ENCODE results near the gene ATP2B3. TPM values are rescaled to one million over a fixed set of nuclear protein-coding genes. Genes with fewer than 3 reads are reported as not detected.

ATP2B3 gene
- total RNA-seq, 2 donors from 2014 or later, result 0.68 to 0.85 TPM

GRCh38 chrX:153549231-153549630 lies 31.8 kb downstream of the ATP2B3 start:
- H3K27ac ChIP-seq, result no peak overlapping the region
- no peaks in the 10 kb centered on the region for H3K9me3 ChIP-seq
- no peak for ATAC-seq (ENCODE audit: insufficient number of reproducible peaks, low FRiP score, low read depth)
- no peak overlapping the region for H3K4me3 ChIP-seq
- no peaks in the 10 kb centered on the region for H3K36me3 ChIP-seq
- H3K27me3 ChIP-seq (replicated peaks; ENCODE audit: insufficient read depth), result no peaks in the 10 kb centered on the region
- no peaks in the 10 kb centered on the region for H3K4me1 ChIP-seq (ENCODE audit: control insufficient read depth in 1 of 2, low read depth in 2 of 2)
- TF ChIP-seq, protein P1, sequence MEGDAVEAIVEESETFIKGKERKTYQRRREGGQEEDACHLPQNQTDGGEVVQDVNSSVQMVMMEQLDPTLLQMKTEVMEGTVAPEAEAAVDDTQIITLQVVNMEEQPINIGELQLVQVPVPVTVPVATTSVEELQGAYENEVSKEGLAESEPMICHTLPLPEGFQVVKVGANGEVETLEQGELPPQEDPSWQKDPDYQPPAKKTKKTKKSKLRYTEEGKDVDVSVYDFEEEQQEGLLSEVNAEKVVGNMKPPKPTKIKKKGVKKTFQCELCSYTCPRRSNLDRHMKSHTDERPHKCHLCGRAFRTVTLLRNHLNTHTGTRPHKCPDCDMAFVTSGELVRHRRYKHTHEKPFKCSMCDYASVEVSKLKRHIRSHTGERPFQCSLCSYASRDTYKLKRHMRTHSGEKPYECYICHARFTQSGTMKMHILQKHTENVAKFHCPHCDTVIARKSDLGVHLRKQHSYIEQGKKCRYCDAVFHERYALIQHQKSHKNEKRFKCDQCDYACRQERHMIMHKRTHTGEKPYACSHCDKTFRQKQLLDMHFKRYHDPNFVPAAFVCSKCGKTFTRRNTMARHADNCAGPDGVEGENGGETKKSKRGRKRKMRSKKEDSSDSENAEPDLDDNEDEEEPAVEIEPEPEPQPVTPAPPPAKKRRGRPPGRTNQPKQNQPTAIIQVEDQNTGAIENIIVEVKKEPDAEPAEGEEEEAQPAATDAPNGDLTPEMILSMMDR (IDR thresholded peaks at IDR 0.05), result no peak
- DNase-seq (ENCODE audit: low spot score), result no peak

GRCh38 chrX:153549807-153550206 lies 32.4 kb downstream of the ATP2B3 start:
- TF ChIP-seq, protein P1 (IDR thresholded peaks at IDR 0.05), result no peak
- Histone ChIP-seq H3K9me3 (no peaks in the 10 kb centered on the region), H3K27ac (no peak overlapping the region), H3K27me3 (replicated peaks; ENCODE audit: insufficient read depth) (no peaks in the 10 kb centered on the region), H3K4me3 (no peak overlapping the region), H3K4me1 (ENCODE audit: control insufficient read depth in 1 of 2, low read depth in 2 of 2) (no peaks in the 10 kb centered on the region), H3K36me3 (no peaks in the 10 kb centered on the region)
- no peak for DNase-seq (ENCODE audit: low spot score)
- no peak for ATAC-seq (ENCODE audit: insufficient number of reproducible peaks, low FRiP score, low read depth)

GRCh38 chrX:153551135-153551534 lies 33.7 kb downstream of the ATP2B3 start:
- no peaks in the 10 kb centered on the region for H3K9me3 ChIP-seq
- H3K36me3 ChIP-seq, result no peaks in the 10 kb centered on the region
- H3K27me3 ChIP-seq (replicated peaks; ENCODE audit: insufficient read depth), result no peaks in the 10 kb centered on the region
- H3K4me3 ChIP-seq, result no peak overlapping the region
- DNase-seq (ENCODE audit: low spot score) (no peak), ATAC-seq (ENCODE audit: insufficient number of reproducible peaks, low FRiP score, low read depth) (no peak)
- TF ChIP-seq, protein P1 (IDR thresholded peaks at IDR 0.05), result no peak
- H3K27ac ChIP-seq, result no peak overlapping the region
- H3K4me1 ChIP-seq (ENCODE audit: control insufficient read depth in 1 of 2, low read depth in 2 of 2), result no peaks in the 10 kb centered on the region

DNA sequence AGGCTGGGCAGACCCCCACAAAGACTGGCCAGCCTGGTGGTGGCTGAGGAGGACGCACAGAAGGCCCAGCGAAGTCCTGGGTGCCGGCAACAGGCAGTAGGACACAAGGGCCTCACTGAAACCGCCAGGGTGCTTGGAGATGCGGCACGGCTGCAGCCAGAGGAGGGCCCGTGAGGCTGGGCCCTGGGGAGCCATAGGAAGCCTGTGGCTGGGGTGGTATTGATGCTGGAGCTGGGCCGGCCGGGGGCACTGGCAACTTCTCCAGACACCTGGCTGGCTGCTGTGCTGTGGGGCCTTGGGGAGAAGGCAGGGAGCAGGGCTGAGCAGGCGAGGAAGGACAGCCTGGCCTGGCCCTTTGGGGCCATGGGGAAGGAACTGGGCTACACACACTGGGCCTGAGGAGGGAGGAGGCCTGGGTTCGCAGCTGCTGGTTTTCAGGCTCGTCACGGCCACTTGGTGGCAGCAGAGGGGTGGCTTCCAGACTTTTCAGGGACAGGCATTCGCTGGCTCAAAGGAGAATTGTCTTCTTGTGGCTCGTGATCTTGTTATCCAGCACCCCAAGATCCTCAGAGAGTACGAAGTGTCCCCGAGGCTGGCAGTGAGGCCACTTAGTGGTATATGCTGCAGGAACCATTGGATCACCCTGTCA lies 37.2 kb downstream of the ATP2B3 start:
- Histone ChIP-seq H3K9me3 (no peaks in the 10 kb centered on the region), H3K4me3 (no peak overlapping the region), H3K4me1 (ENCODE audit: control insufficient read depth in 1 of 2, low read depth in 2 of 2) (no peaks in the 10 kb centered on the region), H3K27me3 (replicated peaks; ENCODE audit: insufficient read depth) (no peaks in the 10 kb centered on the region), H3K27ac (no peak overlapping the region), H3K36me3 (no peaks in the 10 kb centered on the region)
- TF ChIP-seq, protein P1 (IDR thresholded peaks at IDR 0.05), result peak; percentile 46
- no peak for ATAC-seq (ENCODE audit: insufficient number of reproducible peaks, low FRiP score, low read depth)
- no peak for DNase-seq (ENCODE audit: low spot score)

- H3K36me3 ChIP-seq, result no peaks in the 10 kb centered on the region
- no peak overlapping the region for H3K27ac ChIP-seq
- no peaks in the 10 kb centered on the region for H3K4me1 ChIP-seq (ENCODE audit: control insufficient read depth in 1 of 2, low read depth in 2 of 2)
- H3K9me3 ChIP-seq, result no peaks in the 10 kb centered on the region
- no peak for DNase-seq (ENCODE audit: low spot score)
- TF ChIP-seq, protein P1 (IDR thresholded peaks at IDR 0.05), result no peak
- H3K27me3 ChIP-seq (replicated peaks; ENCODE audit: insufficient read depth), result no peaks in the 10 kb centered on the region
- H3K4me3 ChIP-seq, result no peak overlapping the region
- no peak for ATAC-seq (ENCODE audit: insufficient number of reproducible peaks, low FRiP score, low read depth)
Measured at GRCh38 chrX:153556767-153557166, 39.3 kb downstream of the ATP2B3 start.

Measured in thoracic aorta (tissue), 2 donors.